Endometrial microvascular endothelial cells (primary cell): ENCODE measurements around the gene KRABD2.

Experiments
- in situ Hi-C: cut with HindIII; loops from 2 replicates; pipeline ENCODE4 v1.10.0; 2017; ENCODE audit warnings: low sequenced_read_pairs, low pct_unique_long_range_greater_than_20kb; ENCODE audit errors: inconsistent ontology term

The KRABD2 gene

DNA sequence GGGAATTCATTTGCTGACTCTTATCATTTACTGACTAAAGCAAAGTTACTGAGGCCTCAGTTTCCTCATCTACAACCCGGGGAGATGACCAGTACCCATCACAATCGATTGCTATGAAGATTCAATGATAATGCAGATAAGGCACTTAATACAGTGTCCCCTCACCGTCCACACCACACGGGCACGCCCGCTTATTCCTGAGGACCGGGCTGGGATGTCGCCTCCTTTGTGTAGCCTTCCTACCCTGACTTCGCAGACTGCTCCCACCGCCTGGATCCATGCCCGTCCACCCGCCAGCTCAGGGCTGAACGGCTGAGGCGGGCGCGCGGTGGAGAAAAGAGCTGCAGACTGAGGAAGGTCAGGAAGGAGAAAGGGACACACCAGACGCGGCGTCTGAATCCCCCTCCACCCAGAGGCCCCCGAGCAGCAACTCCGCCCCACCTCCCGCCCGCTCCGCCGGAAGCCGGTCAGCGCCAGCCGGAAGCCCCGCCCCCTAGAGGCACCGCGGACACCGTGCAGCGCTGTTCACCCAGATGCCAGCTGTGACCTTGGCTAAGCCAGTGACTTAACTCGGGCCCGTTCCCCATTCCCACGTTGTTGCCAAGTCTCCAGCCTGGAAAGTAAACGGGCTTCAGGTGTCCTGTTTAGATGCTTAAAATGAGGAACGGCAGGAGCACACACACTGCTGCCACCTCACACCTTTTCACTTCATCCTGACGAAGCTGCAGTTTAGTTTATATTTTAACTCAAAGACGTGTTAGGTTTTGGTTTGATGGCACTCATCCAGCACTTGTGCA lies at the start of gene KRABD2:
Gene KRABD2 (minus strand): TSS at position 434 of the 797 bp plus-strand sequence.
- in situ Hi-C loops = loop anchor here (10.0 kb wide), 1 partner anchor 52 kb away; no protein-coding TSS in a partner anchor

DNA sequence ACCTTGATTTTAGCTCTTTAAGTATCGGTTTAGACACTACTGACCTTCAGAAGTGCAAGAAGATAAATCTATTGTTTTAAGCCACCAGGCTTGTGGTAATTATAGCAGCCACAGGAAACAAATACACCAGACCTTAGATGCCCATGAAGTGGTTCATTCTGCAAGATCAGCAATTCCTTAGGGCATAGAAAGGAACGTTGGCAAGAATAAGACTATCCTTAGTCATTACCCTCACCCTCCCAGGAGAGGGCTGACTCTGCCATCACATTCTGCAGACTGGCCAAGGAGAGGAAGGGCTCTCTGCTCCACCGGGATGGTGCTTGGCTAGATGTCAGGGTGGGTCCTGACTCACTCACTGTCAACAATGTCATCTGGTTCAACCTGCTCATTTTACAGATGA lies 45.1 kb upstream of the KRABD2 start:
- in situ Hi-C loops = no loop called here

DNA sequence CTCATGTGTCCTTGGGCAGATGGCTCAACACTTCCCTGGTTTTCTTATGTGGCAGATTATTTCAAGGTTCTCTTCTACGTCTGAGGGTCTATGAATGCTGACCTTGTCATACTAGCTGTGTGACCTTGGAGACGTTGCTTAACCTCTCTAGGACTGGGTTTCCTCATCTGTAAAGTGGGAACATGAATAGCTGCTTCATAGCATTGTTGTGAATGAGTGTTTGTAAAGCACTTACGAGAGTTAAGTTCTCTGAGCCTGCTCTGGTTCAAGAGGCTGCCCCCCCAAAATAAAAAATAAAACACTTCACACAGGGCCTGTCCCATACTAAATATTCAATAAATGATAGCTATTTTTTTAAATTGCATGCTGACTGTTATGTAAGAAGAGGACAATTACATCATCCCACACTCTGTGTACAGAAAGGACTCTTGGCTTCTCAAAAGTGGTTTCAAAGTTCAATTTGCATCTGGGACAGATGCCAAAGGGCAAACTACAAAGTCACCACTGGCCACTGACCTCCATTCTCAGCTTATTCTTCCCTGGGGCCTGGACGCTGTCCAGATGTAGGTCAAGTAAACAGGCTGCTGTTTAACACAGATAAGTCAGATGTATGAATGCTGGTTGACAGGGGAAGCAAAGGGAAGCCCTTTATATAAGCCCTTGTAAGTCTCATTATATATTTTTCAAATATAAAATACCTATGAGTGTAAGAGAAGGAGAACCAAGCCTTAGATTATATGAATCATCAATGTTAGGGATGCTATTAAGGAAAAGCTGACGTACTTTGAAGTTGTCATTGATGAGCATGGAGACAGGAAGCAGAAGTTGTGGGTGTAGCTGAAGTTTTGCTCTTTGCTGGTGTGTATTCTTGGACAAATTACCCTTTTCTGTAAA lies 43.8 kb upstream of the KRABD2 start:
- in situ Hi-C loops = no loop called here

DNA sequence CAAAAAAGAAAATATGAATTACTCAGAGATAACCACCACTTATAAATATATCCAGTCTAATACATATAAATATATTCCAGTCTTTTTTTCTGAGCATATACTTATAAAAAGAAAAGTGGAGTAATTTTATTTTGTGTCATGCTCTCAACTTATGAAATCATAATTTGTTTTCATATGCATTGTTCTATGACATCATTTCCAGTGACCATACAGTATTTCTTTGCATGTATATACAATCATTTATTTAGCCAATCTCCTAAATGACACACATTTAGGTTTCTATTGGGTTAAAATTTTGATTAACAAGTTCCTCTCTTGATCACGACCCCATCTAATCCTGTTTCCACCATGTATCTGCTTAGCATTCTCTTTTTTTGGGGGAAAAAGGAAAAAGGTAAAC lies 42.8 kb upstream of the KRABD2 start:
- in situ Hi-C loops = no loop called here

DNA sequence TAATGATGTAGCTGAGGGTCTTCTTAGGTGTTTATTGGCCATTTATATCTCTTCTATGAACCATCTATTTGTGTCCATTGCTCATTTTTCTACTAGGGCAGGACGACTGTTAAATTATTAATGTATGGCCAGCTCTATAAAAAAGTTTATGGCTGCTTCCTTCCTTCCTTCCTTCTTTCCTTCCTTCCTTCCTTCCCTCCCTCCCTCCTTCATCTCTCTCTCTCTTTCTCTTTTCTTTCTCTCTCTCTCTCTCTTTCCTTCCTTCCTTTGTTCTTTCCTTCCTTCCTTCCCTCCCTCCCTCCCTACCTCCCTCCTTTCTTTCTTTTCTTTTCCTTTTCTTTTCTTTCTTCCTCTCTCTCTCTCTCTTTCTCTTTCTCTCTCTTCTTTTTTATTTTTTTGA lies 42.0 kb upstream of the KRABD2 start:
- in situ Hi-C loops = no loop called here

DNA sequence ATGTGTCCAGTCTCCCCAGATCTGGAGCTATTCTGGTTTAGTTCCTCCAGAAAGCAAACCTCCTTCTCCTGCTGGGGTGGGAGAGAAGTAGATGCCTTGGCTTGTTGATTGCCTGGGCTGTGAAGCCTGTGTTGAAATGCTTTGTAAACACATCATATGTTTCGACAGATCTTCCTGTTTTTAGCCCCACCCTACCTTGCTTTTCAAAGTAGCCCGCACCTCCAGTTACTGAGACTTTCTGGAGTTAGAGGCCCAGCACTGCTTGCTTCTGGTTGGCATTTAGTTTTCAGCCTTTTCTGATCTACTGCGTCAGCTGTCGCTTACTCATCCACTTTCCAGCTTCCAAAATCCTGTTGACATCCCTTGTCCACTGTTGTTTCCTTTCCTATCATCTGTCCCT lies 41.3 kb upstream of the KRABD2 start:
- in situ Hi-C loops = no loop called here

DNA sequence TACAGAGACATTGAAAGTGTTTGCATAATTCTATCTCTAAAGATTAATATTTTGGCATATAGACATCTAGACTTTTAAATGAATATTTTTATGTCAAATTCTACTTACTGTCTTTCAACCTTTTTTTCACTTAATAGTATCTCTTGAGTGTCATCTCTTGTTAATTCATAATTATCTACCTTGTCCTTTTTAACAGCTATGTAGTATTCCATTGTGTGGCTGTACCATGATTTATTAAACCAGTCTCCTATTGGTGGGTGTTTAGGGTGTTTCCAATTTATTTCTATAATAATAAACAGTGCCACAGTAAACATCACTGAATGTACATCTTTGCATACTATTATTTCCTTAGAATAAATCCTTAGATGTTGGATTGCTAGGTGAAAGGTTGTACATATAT lies 37.4 kb upstream of the KRABD2 start:
- in situ Hi-C loops = no loop called here

DNA sequence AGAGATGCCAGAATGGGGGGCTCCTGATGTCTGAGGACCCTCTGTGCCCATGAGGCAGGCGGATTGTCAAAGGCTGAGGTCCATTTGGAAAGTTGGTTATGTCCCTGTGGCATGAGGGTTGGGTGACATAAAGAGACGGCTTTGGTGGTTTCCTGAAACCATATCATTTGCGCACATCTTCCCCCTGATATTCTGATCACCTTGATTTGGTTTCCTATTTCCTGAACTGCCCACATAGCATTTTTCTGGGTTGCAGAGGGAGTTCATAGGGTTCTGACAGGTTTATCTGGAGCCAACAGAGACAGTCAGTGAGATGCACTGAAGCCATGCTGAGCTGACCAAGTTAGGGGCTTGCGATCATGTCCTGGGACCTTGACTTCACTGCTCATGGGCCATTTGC lies 36.8 kb upstream of the KRABD2 start:
- in situ Hi-C loops = no loop called here

DNA sequence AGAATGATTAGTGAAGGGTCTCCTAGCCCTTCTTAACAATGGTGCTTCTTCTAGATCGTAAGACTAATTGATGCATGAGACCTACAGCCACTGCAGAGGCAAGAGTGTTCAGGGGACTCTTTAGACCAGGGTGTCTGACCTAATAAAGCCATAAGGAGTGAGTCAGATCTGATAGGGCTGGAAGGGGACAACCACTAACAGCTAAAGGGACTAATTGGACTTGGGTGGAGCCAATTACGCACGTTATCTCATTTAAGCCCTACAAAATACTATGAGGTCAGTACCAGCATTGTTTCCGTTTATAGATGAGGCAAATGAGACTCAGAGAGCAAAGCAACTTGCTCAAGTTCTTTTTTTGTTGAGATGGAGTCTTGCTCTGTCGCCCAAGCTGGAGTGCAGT lies 35.6 kb upstream of the KRABD2 start:
- in situ Hi-C loops = no loop called here

DNA sequence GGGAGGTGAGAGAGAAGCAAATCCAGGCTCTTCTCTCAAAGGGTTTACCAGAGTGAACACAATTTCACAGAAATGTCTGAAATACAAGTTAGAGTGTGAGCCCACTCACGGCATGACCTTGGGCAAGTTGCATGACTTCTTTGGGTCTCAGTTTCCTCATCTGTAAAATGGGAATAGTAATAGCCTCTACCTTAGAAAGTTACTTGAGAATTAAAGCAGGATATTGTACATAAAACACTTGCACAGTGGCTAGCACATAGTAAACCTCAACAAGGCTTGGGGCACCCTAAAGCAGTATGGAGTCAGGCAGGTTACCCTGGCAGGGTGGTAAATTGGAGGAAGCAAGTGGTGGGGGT lies 34.4 kb upstream of the KRABD2 start:
- in situ Hi-C loops = no loop called here

DNA sequence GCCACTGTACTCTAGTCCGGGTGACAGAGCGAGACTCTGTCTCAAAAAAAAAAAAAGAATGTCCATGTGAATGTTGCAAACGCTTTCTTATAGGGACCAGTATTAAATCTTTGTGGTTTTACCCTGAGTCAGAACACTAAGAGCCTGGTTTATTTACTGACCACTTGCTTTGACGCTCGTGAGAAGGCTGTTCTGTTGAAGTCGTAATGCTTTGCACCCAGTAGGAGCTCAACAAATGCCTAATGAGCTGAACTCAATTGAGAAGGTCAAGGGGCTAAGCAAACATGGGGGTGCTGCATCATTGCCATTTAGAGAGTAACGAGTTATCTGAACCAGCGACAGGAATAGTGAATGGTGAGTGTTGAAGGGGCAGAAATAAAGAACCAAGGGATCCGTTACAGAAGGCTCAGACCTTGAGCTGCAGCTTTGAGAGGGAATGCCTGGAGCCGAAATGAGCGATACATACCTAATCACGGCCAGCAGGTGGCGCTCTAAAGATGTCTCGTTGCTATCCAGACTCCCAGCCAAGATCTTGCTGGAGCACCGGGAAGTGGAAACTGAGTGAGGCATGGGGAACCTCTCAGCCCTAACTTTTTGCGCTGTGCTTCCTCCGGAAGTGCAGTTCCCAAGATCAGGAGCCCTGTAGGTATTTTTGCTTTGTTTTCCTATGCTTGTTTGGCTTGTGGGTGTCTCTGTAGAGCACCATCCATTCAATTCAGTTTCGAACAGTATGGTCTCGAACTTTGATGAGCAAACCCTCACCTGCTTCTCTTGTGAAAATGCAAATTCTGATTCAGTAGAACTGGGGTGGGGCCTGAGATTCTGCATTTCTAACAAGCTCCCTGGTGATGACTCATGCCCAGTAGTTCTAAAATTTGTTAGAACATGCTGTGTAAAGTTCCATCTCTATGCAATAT lies 33.7 kb upstream of the KRABD2 start:
- in situ Hi-C loops = no loop called here

DNA sequence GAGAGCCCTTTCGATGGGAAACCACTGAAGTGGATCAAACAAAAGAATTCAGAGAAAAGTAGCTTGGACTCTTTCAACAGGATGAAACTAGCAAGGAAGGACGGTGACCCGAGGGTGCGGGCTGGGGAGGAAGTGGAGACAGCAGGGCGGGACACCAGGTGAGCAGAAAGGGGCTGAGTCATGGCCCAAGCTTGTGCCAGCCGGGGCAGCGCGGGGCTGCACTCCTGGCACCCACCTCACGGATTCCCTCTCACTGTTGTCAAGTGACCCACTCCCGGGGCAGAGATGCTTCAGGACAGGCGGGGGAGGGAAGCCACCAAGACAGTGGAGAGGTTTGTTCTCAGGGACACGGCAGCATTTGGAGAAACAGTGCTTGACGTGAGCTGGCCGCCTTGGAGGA lies 31.9 kb upstream of the KRABD2 start:
- in situ Hi-C loops = no loop called here

DNA sequence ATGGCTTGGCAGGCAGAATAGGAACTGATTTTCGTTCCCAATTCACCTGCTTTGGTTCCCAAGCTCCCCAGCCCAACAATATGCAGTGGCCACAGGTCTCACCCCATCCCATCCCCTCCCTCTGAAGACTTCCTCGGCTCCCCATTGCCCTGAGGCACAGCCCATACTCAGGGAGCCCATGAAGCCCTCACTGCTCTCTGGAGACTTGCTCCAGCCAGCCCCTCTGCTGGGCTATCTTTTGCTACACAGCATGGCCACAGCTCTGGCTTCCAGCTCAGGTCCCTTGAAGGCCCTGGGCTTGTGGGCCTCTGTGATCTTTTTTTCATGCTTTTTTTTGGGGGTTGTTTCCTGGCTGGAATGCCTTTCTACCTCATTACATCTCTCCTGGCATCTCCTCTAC lies 29.7 kb upstream of the KRABD2 start:
- in situ Hi-C loops = no loop called here

DNA sequence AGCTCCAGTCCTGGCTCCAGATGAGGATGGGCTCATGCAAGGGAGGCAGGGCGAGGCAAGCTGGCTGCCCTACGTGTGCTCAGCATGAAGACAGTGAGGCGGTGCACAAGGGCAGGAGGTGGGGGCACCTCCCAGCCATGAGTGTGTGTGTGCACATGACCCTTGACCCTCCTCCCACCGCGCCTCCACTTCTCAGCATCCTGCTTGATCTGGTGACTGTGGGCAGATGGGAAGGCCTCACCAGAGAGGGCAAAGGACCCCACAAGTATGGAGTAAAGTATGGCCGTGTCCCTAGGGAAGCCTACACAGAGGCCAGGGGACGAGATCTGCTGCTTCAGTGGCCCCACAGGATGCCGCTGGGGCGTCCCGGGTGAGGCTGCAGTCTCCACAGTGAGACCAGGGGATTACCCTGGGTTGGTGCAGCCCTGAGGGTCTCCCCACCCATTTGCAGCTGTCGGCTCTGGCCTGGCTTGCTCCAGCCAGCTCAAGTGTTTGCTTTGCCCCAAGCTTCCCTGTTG lies 29.1 kb upstream of the KRABD2 start:
- in situ Hi-C loops = no loop called here

DNA sequence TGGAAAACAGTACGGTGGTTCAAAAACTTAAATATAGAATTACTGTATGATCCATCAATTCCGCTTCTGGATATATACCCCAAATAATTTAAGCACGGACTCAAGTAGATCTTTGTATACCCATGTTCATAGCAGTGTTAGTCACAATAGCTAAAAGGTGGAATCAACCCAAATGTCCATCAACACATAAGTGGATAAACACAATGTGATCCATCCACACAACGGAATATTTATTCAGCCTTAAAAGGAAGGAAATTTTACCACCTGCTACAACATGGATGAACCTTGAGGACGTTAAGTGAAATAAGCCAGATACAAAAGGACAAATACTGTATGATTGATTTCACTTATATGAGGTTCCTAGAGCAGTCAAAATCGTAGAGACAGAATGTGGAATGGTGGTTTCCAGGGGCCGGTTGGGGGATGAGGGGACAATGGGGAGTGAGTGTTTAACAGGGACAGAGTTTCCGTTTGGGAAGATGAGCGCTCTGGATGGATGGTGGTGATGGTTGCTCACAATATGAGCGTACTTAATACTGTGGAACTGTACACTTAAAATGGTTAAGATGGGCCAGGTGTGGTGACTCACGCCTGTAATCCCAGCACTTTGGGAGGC lies 26.5 kb upstream of the KRABD2 start:
- in situ Hi-C loops = no loop called here

DNA sequence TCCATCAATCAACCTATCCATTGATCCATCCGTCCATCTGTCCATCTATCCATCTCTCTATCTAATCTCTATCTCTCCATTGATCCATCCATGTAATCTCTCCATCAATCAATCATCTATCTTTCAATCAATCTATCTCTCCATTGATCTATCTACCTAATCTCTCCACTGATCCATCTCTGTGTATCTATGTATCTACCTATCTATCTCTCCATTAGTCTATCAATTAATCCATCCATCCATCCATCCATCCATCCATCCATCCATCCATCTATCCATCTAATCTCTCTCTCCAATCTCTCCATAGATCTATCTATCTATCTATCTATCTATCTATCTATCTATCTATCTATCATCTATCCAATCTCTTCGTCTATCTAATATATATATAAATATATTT lies 24.6 kb upstream of the KRABD2 start:
- in situ Hi-C loops = no loop called here

DNA sequence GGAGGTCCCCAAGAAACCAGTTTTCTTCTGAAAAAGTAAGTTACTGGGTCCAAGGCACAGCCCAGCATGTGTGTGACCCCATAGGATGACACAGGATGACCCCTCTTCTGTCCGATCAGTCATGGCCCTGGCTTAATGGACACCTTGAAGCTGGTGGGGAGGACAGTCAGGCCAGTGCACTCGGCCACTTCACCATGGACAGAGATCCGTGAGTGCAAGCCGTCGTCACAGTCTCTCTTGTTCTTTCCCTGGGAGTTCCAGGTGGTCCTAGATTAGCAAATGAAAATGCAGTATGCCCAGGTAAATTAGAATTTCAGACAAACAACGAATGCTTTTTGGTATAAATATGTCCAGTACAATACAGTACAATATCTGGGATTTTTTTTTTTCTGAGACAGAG lies 22.5 kb upstream of the KRABD2 start:
- in situ Hi-C loops = no loop called here

DNA sequence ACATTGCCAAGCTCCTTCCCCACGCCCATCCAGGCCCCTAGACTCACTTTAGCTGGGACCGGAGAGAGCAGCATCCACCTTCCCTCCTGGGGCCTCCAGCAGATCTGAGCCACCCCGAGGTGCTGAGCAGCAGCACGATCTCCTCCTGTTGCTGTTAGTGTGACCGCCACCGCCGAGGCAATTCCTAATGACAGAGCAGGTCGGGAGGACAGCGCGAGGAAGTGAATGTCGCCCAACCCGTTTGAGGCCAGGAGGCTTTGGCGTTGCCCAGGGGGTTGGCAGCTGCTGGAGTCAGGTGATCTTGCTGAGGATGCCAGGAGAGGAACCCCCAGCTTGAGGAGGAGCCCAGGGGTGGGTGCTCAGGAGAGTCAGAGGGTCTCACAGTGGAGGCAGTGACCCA lies 21.1 kb upstream of the KRABD2 start, which contains the start of gene RNF222:
Gene RNF222 (minus strand): TSS at position 192 of the 400 bp plus-strand sequence. CDS start 4,366 bp downstream, outside the sequence.
- in situ Hi-C loops = no loop called here
